H1 (cell line): ENCODE measurements around the gene NUB1. TPM values are rescaled to one million over a fixed set of nuclear protein-coding genes. Genes with fewer than 3 reads are reported as not detected.

Experiments used
- CTCF ChIA-PET: fragments of 300-600 bp; sonication (Branson Sonifier 250); formaldehyde crosslinking; loops from one replicate; lab custom pipeline; 2021; ENCODE audit not compliant: partially characterized antibody; lab: Charles Lee
- POLR2A ChIA-PET: fragments of 300-600 bp; sonication (Branson Sonifier 250); formaldehyde crosslinking; loops from one replicate; lab custom pipeline; 2021; ENCODE audit warnings: inconsistent platforms; ENCODE audit not compliant: partially characterized antibody; lab: Charles Lee
- DNase-seq, 2 experiments: peaks; one replicate each; pipeline versions ENCODE4 v3.0.0 to v3.0.0-alpha.2; 2010 to 2022; ENCODE audit warnings: low spot score in 2 of 2, low read depth in 1 of 2, mixed read lengths in 1 of 2
- FAIRE-seq: peaks from 2 replicates; lab custom pipeline; 2011; peaks lifted over from hg19 to GRCh38; lab: Jason Lieb, UNC
- H2AFZ ChIP-seq: 2 replicates; pipeline ENCODE4 v1.8.1; 2012; ENCODE audit warnings: low read length, inconsistent platforms
- H2AK5ac ChIP-seq: 2 replicates; pipeline ENCODE4 v1.6.1; 2013; ENCODE audit warnings: low read depth, low read length
- H2BK120ac ChIP-seq: replicated peaks from 2 replicates; pipeline ENCODE3; 2013; ENCODE audit warnings: low read depth, low read length, inconsistent platforms
- H2BK12ac ChIP-seq: 2 replicates; pipeline ENCODE4 v1.6.1; 2013; ENCODE audit warnings: low read depth, low read length
- H2BK15ac ChIP-seq: 2 replicates; pipeline ENCODE4 v1.6.1; 2013; ENCODE audit warnings: low read length
- H2BK20ac ChIP-seq: 2 replicates; pipeline ENCODE4 v1.6.1; 2013; ENCODE audit warnings: low read length
- H2BK5ac ChIP-seq: 2 replicates; pipeline ENCODE4 v1.6.1; 2013; ENCODE audit warnings: low read depth, low read length
- H3K14ac ChIP-seq: 2 replicates; pipeline ENCODE4 v1.6.1; 2013; ENCODE audit warnings: inconsistent platforms; ENCODE audit not compliant: insufficient read length
- H3K18ac ChIP-seq: 2 replicates; pipeline ENCODE4 v1.6.1; 2013; ENCODE audit warnings: low read length; ENCODE audit errors: extremely low read depth
- H3K23ac ChIP-seq: 2 replicates; pipeline ENCODE4 v1.6.1; 2013; ENCODE audit warnings: inconsistent platforms; ENCODE audit not compliant: insufficient read length
- H3K23me2 ChIP-seq: 2 replicates; pipeline ENCODE4 v1.6.1; 2013; ENCODE audit warnings: low read depth, low read length
- H3K27ac ChIP-seq: 2 replicates; pipeline ENCODE4 v1.6.1; 2011; ENCODE audit warnings: low read depth, low read length, inconsistent platforms
- H3K27me3 ChIP-seq, 4 experiments: replicated peaks in 1 of 4; 1 replicate in 1 of 4; 2 replicates in 3 of 4; pipeline versions ENCODE4 v1.6.1 to v1.8.1; 2011 to 2013; ENCODE audit warnings: low read length in 3 of 4, mild to moderate bottlenecking in 3 of 4, inconsistent platforms in 2 of 4, mixed read lengths in 2 of 4, moderate library complexity in 1 of 4; ENCODE audit not compliant: control insufficient read depth in 3 of 4, insufficient read depth in 3 of 4; ENCODE audit errors: extremely low read depth in 1 of 4
- H3K36me3 ChIP-seq, 4 experiments: 2 replicates each; pipeline versions ENCODE4 v1.6.1 to v1.8.1; 2011 to 2013; ENCODE audit warnings: mild to moderate bottlenecking in 4 of 4, low read length in 3 of 4, moderate library complexity in 2 of 4, control low read depth in 1 of 4, inconsistent platforms in 1 of 4; ENCODE audit not compliant: insufficient read depth in 4 of 4, control insufficient read depth in 2 of 4
- H3K4ac ChIP-seq: replicated peaks from 2 replicates; pipeline ENCODE3; 2013; ENCODE audit warnings: low read length, low read depth, mixed read lengths, inconsistent platforms; ENCODE audit not compliant: insufficient read length
- H3K4me1 ChIP-seq, 4 experiments: replicated peaks in 1 of 4; 1 replicate in 1 of 4; 2 replicates in 3 of 4; pipeline versions ENCODE4 v1.6.1 to v1.8.1; 2011 to 2013; ENCODE audit warnings: low read length in 3 of 4, inconsistent platforms in 2 of 4, mixed read lengths in 1 of 4; ENCODE audit not compliant: insufficient read depth in 4 of 4, control insufficient read depth in 3 of 4
- H3K4me2 ChIP-seq, 2 experiments: 2 replicates each; pipeline versions ENCODE4 v1.6.1 to v1.8.1; 2011 to 2013; ENCODE audit warnings: low read depth in 2 of 2, low read length in 2 of 2, control low read depth in 1 of 2, inconsistent platforms in 1 of 2, mild to moderate bottlenecking in 1 of 2; ENCODE audit not compliant: insufficient read depth in 1 of 2
- H3K4me3 ChIP-seq, 4 experiments: fragments of 200-600, 300-600 bp in 1 of 4; sonication (generic), shearing (Covaris generic), sonication (Bioruptor Twin) in 1 of 4; 2 replicates each; pipeline versions ENCODE4 v1.5.1 to v1.8.1; 2011 to 2016; ENCODE audit warnings: low read length in 4 of 4, low read depth in 3 of 4, control low read depth in 2 of 4, inconsistent platforms in 2 of 4, mild to moderate bottlenecking in 2 of 4, mixed read lengths in 1 of 4, moderate library complexity in 1 of 4; ENCODE audit not compliant: insufficient read depth in 2 of 4; ENCODE audit errors: extremely low read depth in 1 of 4
- H3K56ac ChIP-seq: replicated peaks from 2 replicates; pipeline ENCODE3; 2013; ENCODE audit warnings: low read depth, mild to moderate bottlenecking, mixed read lengths, low read length, inconsistent platforms; ENCODE audit not compliant: insufficient read length
- H3K79me1 ChIP-seq: 2 replicates; pipeline ENCODE4 v1.6.1; 2013; ENCODE audit warnings: low read depth, low read length, control low read depth
- H3K79me2 ChIP-seq, 2 experiments: 2 replicates each; pipeline versions ENCODE4 v1.6.1 to v1.8.1; 2012 to 2013; ENCODE audit warnings: low read length in 2 of 2, mild to moderate bottlenecking in 2 of 2, inconsistent platforms in 1 of 2; ENCODE audit not compliant: insufficient read depth in 2 of 2, control insufficient read depth in 1 of 2
- H3K9ac ChIP-seq, 4 experiments: replicated peaks in 1 of 4; 1 replicate in 1 of 4; 2 replicates in 3 of 4; pipeline versions ENCODE4 v1.6.1 to v1.8.1; 2011 to 2013; ENCODE audit warnings: low read depth in 3 of 4, low read length in 3 of 4, control low read depth in 2 of 4, mild to moderate bottlenecking in 2 of 4, moderate library complexity in 2 of 4, inconsistent platforms in 1 of 4; ENCODE audit errors: extremely low read depth in 1 of 4
- H3K9me3 ChIP-seq, 2 experiments: 2 replicates each; pipeline versions ENCODE4 v1.6.1 to v1.8.1; 2012 to 2013; ENCODE audit warnings: mild to moderate bottlenecking in 2 of 2, moderate library complexity in 2 of 2, control low read depth in 1 of 2, inconsistent platforms in 1 of 2, low read depth in 1 of 2, low read length in 1 of 2, mixed read lengths in 1 of 2; ENCODE audit not compliant: insufficient read depth in 2 of 2
- H4K20me1 ChIP-seq, 2 experiments: replicated peaks in 1 of 2; 2 replicates each; pipeline versions ENCODE3 to v1.8.1; 2011 to 2013; ENCODE audit warnings: inconsistent platforms in 2 of 2, low read length in 2 of 2, mild to moderate bottlenecking in 1 of 2; ENCODE audit not compliant: insufficient read depth in 2 of 2, control insufficient read depth in 1 of 2
- H4K5ac ChIP-seq: 2 replicates; pipeline ENCODE4 v1.6.1; 2013; ENCODE audit warnings: low read length, low read depth, mixed read lengths, inconsistent platforms; ENCODE audit not compliant: insufficient read length
- H4K8ac ChIP-seq: 2 replicates; pipeline ENCODE4 v1.8.0; 2013; ENCODE audit warnings: mild to moderate bottlenecking, moderate library complexity, low read length, inconsistent platforms; ENCODE audit not compliant: insufficient read depth; ENCODE audit errors: extremely low read depth
- H4K91ac ChIP-seq: replicated peaks from 2 replicates; pipeline ENCODE3; 2013; ENCODE audit warnings: low read length, mixed read lengths, inconsistent platforms; ENCODE audit not compliant: insufficient read length
- CTCF ChIP-seq, 3 experiments: IDR thresholded peaks; 1 replicate in 2 of 3; 2 replicates in 1 of 3; pipeline versions ENCODE4 v1.5.1 to v1.6.1; 2011; ENCODE audit warnings: low read length in 3 of 3, mild to moderate bottlenecking in 3 of 3, inconsistent platforms in 2 of 3, low read depth in 1 of 3, moderate library complexity in 1 of 3; ENCODE audit not compliant: insufficient read depth in 1 of 3; ENCODE audit errors: control extremely low read depth in 1 of 3
- EGR1 ChIP-seq: IDR thresholded peaks from 2 replicates; pipeline ENCODE4 v1.6.1; 2011; ENCODE audit warnings: low read depth, low read length, borderline replicate concordance
- WGBS, 2 experiments: shearing (Covaris generic) in 1 of 2; methylation state at CpG; one replicate each; pipeline versions ENCODE4 v1.1.6 to v1.1.7; 2013 to 2015; ENCODE audit warnings: low lambda C conversion rate in 2 of 2, mixed read lengths in 2 of 2, inconsistent platforms in 1 of 2, low coverage in 1 of 2, missing lambda C conversion rate in 1 of 2; ENCODE audit not compliant: insufficient replicate concordance in 2 of 2, insufficient coverage in 1 of 2, insufficient read length in 1 of 2; ENCODE audit errors: extremely low coverage in 1 of 2, missing lambda C conversion rate in 1 of 2; 5-methylcytosine and 5-hydroxymethylcytosine counted together
- polyA plus RNA-seq, 7 experiments: library from polyadenylated mRNA; depleted of rRNA in 3 of 7; stranded (reverse) in 5 of 7; unstranded in 2 of 7; fragments of >200 nt in 5 of 7; fragments of 200-250 nt in 2 of 7; gene quantifications; 1 replicate in 5 of 7; 2 replicates in 1 of 7; 4 replicates in 1 of 7; pipeline versions ENCODE4 v1.2.1 to v1.2.3, GENCODE V29; 2011 to 2013; ENCODE audit warnings: missing spikeins in 2 of 7, mixed read lengths in 2 of 7
- total RNA-seq: library from RNA; stranded (reverse); fragmentation: NEBNext Ultra II Directional; extraction: Animal tissue kit (Norgen Biotek cat#: 25700); gene quantifications from 2 replicates; pipeline ENCODE4 v1.2.1, GENCODE V29; 2021

Gene NUB1
- total and polyA plus RNA-seq, 2 of the 8 experiments (the other 6 are each of a cell fraction or from before 2014, with no cell fraction given) = 22.1 to 43.5 TPM

- H2BK12ac ChIP-seq = no peak overlapping the region
- H3K9ac ChIP-seq = no peak overlapping the region
- H2AK5ac ChIP-seq = no peak overlapping the region
- no peak overlapping the region for H4K91ac ChIP-seq
- H2AFZ ChIP-seq = no peak overlapping the region
- no peak overlapping the region for H3K4me3 ChIP-seq
- ChIA-PET POLR2A (no interaction called here), CTCF (interaction anchor here (2.2 kb wide), 1 partner anchor 45 kb away, joined by 6 read pairs; no protein-coding TSS in a partner anchor)
- H3K27ac ChIP-seq = no peak overlapping the region
- no peak overlapping the region for H2BK120ac ChIP-seq
- H3K23me2 ChIP-seq = peaks cover 3% of the 10 kb centered on the region
- no peak overlapping the region for H3K4ac ChIP-seq
- H3K56ac ChIP-seq = no peak overlapping the region
- WGBS, 2 experiments = 95% methylated on average over 9 of the region's 9 CpGs; no CpG with 5 or more reads in 1 of the 2 experiments
- peaks cover 0 to 4% (median 3%) of the 10 kb centered on the region in 4 experiments; a peak in 4 of 7 replicates for H3K27me3 ChIP-seq
- FAIRE-seq (no peak), DNase-seq (no peak)
- H3K23ac ChIP-seq = no peak overlapping the region
- no peak overlapping the region for H3K4me2 ChIP-seq
- no peak overlapping the region for H2BK5ac ChIP-seq
- no peaks in the 10 kb centered on the region; the same call in 1 of the 2 replicates for H3K79me1 ChIP-seq
- H3K18ac ChIP-seq = no peak overlapping the region
- no peak overlapping the region for H3K14ac ChIP-seq
- H4K5ac ChIP-seq = no peak overlapping the region
- H2BK20ac ChIP-seq = no peak overlapping the region
- no peak overlapping the region for H4K8ac ChIP-seq
- H2BK15ac ChIP-seq = no peak overlapping the region
- TF ChIP-seq CTCF (IDR thresholded peaks at IDR 0.05; ENCODE audit: control extremely low read depth in 1 of 3, insufficient read depth in 1 of 3, low read depth in 1 of 3, low read length in 3 of 3) (no peak), EGR1 (no peak)
- TF ChIP-seq, all 59 proteins: peak for 0
- Histone ChIP-seq H3K36me3 (no peaks in the 10 kb centered on the region; a peak in 1 of 8 replicates), H3K4me1 (peaks cover 2 to 19% (median 11%) of the 10 kb centered on the region in 4 experiments), H4K20me1 (peaks cover 0 to 2% of the 10 kb centered on the region in 2 experiments), H3K79me2 (no peaks in the 10 kb centered on the region), H3K9me3 (no peaks in the 10 kb centered on the region)
These were observed 62.2 kb downstream of the NUB1 start for GRCh38 chr7:151403764-151404163.
